Gastroesophageal sphincter (tissue), 4 donors: ENCODE measurements around the gene BLCAP. TPM values are rescaled to one million over a fixed set of nuclear protein-coding genes. Genes with fewer than 3 reads are reported as not detected.
"Not testable (repeated sequence)": the region's sequence is repeated elsewhere in the genome, so short reads cannot be mapped to it uniquely, and the experiment has no call there.

Source experiments
- ATAC-seq: fragments of 150-250 bp; one replicate; pipeline ENCODE4 v1.9.1; 2016; ENCODE audit warnings: mild to moderate bottlenecking, moderate library complexity
- H3K27ac ChIP-seq, 4 donors: fragments of 200-600 bp; sonication (generic) in 3 of 4; 1 replicate in 3 of 4; 2 replicates in 1 of 4; pipeline ENCODE4 v1.5.1; 2016 to 2019
- H3K27me3 ChIP-seq: fragments of 200-600 bp; sonication (generic); one replicate; pipeline ENCODE4 v1.5.1; 2019
- H3K36me3 ChIP-seq, 2 donors: fragments of 200-600 bp; sonication (generic); one replicate each; pipeline ENCODE4 v1.5.1; 2019; ENCODE audit warnings: control low read depth in 1 of 2
- H3K4me1 ChIP-seq, 3 donors: fragments of 200-600 bp; sonication (generic); 1 replicate in 2 of 3; 2 replicates in 1 of 3; pipeline ENCODE4 v1.5.1; 2016 to 2019; ENCODE audit warnings: control low read depth in 2 of 3
- H3K4me3 ChIP-seq, 2 donors: fragments of 200-600 bp; sonication (generic); one replicate each; pipeline ENCODE4 v1.5.1; 2019; ENCODE audit warnings: mild to moderate bottlenecking in 1 of 2, moderate library complexity in 1 of 2
- H3K9me3 ChIP-seq, 3 donors: fragments of 200-600 bp; sonication (generic); one replicate each; pipeline ENCODE4 v1.5.1; 2017 to 2019; ENCODE audit warnings: control low read depth in 2 of 3
- CTCF ChIP-seq, 4 experiments: fragments of 200-600 bp in 2 of 4; fragments of 450-650 bp in 2 of 4; sonication (generic) in 1 of 4; IDR thresholded peaks; one replicate each; pipeline ENCODE4 v1.5.1; 2017 to 2019; ENCODE audit warnings: antibody characterized with exemption in 4 of 4, mild to moderate bottlenecking in 2 of 4, moderate library complexity in 2 of 4
- EP300 ChIP-seq: sonication (generic); formaldehyde crosslinking; IDR thresholded peaks from one replicate; pipeline ENCODE4 v1.6.1; 2017; ENCODE audit warnings: antibody characterized with exemption, mild to moderate bottlenecking
- POLR2A ChIP-seq, 2 donors: fragments of 450-650 bp; IDR thresholded peaks; one replicate each; pipeline ENCODE4 v1.6.1; 2017; ENCODE audit warnings: antibody characterized with exemption in 2 of 2, mild to moderate bottlenecking in 2 of 2, moderate library complexity in 1 of 2
- POLR2AphosphoS5 ChIP-seq: sonication (generic); formaldehyde crosslinking; IDR thresholded peaks from one replicate; pipeline ENCODE4 v1.6.1; 2017; ENCODE audit warnings: antibody characterized with exemption
- WGBS, 2 donors: methylation state at CpG; one replicate each; pipeline ENCODE4 v1.1.5; 2018; ENCODE audit warnings: low coverage in 1 of 2; 5-methylcytosine and 5-hydroxymethylcytosine counted together
- total RNA-seq, 4 donors: library from RNA; depleted of rRNA; stranded (reverse); fragments of >200 nt; gene quantifications; one replicate each; pipeline ENCODE4 v1.1.0, GENCODE V29; 2016

The BLCAP gene
- total RNA-seq, 4 donors from 2014 or later = 37.7 to 65.5 (median 55.6) TPM

GRCh38 chr20:37541326-37541725 is 13.7 kb upstream of the BLCAP start:
- TF ChIP-seq CTCF (IDR thresholded peaks at IDR 0.05) (no peak), EP300 (no peak), POLR2AphosphoS5 (no peak), POLR2A (IDR thresholded peaks at IDR 0.05) (no peak)
- no peaks in the 10 kb centered on the region for H3K4me1 ChIP-seq
- H3K36me3 ChIP-seq = no peaks in the 10 kb centered on the region
- H3K9me3 ChIP-seq = no peaks in the 10 kb centered on the region
- no peak for ATAC-seq
- H3K4me3 ChIP-seq = no peak overlapping the region
- no peak overlapping the region for H3K27ac ChIP-seq
- no peaks in the 10 kb centered on the region for H3K27me3 ChIP-seq
- 93 to 95% methylated on average over 1 to 2 of the region's 5 CpGs for WGBS, 2 donors

- not testable (repeated sequence) for H3K27ac ChIP-seq, H3K4me1 ChIP-seq, H3K9me3 ChIP-seq, ATAC-seq, H3K4me3 ChIP-seq, H3K27me3 ChIP-seq, H3K36me3 ChIP-seq
- 75 to 85% methylated on average over 1 of the region's 1 CpG for WGBS, 2 donors
Observed at GRCh38 chr20:37540838-37541237, 13.2 kb upstream of the BLCAP start.

- H3K4me3 ChIP-seq = no peak overlapping the region
- H3K27me3 ChIP-seq = no peaks in the 10 kb centered on the region
- H3K36me3 ChIP-seq = no peaks in the 10 kb centered on the region
- H3K4me1 ChIP-seq = no peaks in the 10 kb centered on the region
- ATAC-seq = no peak
- 22 to 49% methylated on average over 3 to 5 of the region's 5 CpGs for WGBS, 2 donors
- no peak for TF ChIP-seq POLR2AphosphoS5
- TF ChIP-seq CTCF (IDR thresholded peaks at IDR 0.05) = no peak
- TF ChIP-seq EP300 = no peak
- no peak for TF ChIP-seq POLR2A (IDR thresholded peaks at IDR 0.05)
- H3K27ac ChIP-seq = no peak overlapping the region
- H3K9me3 ChIP-seq = no peaks in the 10 kb centered on the region
Observed at GRCh38 chr20:37540001-37540400, 12.3 kb upstream of the BLCAP start.

GRCh38 chr20:37539424-37539823 is 11.7 kb upstream of the BLCAP start:
- Histone ChIP-seq H3K36me3 (no peaks in the 10 kb centered on the region), H3K4me1 (peaks cover 0 to 4% (median 0%) of the 10 kb centered on the region in 3 donors), H3K27me3 (no peaks in the 10 kb centered on the region), H3K4me3 (no peak overlapping the region), H3K9me3 (no peaks in the 10 kb centered on the region), H3K27ac (no peak overlapping the region)
- TF ChIP-seq CTCF (IDR thresholded peaks at IDR 0.05) = no peak
- no peak for TF ChIP-seq POLR2A (IDR thresholded peaks at IDR 0.05)
- TF ChIP-seq EP300 = no peak
- TF ChIP-seq POLR2AphosphoS5 = no peak
- 73 to 84% methylated on average over 3 to 4 of the region's 4 CpGs for WGBS, 2 donors
- ATAC-seq = no peak

DNA sequence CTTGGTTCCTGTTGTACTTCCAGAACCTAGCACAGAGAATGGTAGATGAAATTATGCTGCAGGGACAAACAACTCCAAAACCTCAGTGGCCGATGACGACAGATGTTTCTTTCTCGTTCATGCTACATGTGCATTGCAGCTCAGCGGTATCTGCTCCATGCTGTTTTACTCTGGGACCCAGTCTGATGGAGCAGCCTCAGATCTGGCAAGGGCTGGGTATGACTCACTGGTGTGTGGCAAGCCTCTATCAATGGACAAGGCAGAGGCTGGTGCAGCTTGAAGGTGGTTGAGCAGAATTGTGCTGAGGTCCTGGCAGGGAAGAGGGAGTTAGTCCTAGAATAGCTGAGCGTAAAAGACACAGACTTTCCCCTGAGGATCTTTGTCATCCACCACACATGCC is 10.3 kb upstream of the BLCAP start:
- ATAC-seq = no peak
- WGBS, 2 donors = 80 to 84% methylated on average over 2 to 5 of the region's 5 CpGs
- Histone ChIP-seq H3K27me3 (no peaks in the 10 kb centered on the region), H3K27ac (no peak overlapping the region), H3K4me1 (peaks cover 0 to 10% (median 3%) of the 10 kb centered on the region in 3 donors), H3K9me3 (no peaks in the 10 kb centered on the region), H3K4me3 (no peak overlapping the region), H3K36me3 (no peaks in the 10 kb centered on the region)
- TF ChIP-seq POLR2AphosphoS5 = no peak
- TF ChIP-seq POLR2A (IDR thresholded peaks at IDR 0.05) = no peak
- TF ChIP-seq CTCF (IDR thresholded peaks at IDR 0.05) = no peak
- TF ChIP-seq EP300 = no peak
